GM23338 (cell line): ENCODE measurements around the gene NTM. TPM values are rescaled to one million over a fixed set of nuclear protein-coding genes. Genes with fewer than 3 reads are reported as not detected.

Experiments
- ATAC-seq: fragments of 200-7000 bp; cut with Tn5 transposase; 3 replicates; pipeline ENCODE4 v1.9.1; 2020
- DNase-seq: peaks from one replicate; pipeline ENCODE4 v3.0.0-alpha.2; 2015; ENCODE audit warnings: low spot score
- H2AFZ ChIP-seq: fragments of 200-600 bp; sonication (generic); 2 replicates; pipeline ENCODE4 v1.8.0; 2016; ENCODE audit warnings: antibody characterized with exemption, mild to moderate bottlenecking, moderate library complexity
- H3F3A ChIP-seq: fragments of 200-600 bp; sonication (generic); replicated peaks from 2 replicates; pipeline ENCODE4 v1.8.0; 2017; ENCODE audit warnings: antibody characterized with exemption, mixed run types, low read depth
- H3K27ac ChIP-seq: fragments of 200-600 bp; sonication (generic); 2 replicates; pipeline ENCODE4 v1.6.1; 2016; ENCODE audit warnings: low read depth
- H3K27me3 ChIP-seq: fragments of 200-600 bp; sonication (generic); 2 replicates; pipeline ENCODE4 v1.8.0; 2016; ENCODE audit warnings: mild to moderate bottlenecking, mixed run types, moderate library complexity; ENCODE audit not compliant: insufficient read depth
- H3K36me3 ChIP-seq: fragments of 200-600 bp; sonication (generic); 2 replicates; pipeline ENCODE4 v1.8.0; 2016; ENCODE audit warnings: mild to moderate bottlenecking; ENCODE audit not compliant: insufficient read depth
- H3K4me1 ChIP-seq: fragments of 200-600 bp; sonication (generic); 2 replicates; pipeline ENCODE4 v1.8.0; 2016; ENCODE audit warnings: mild to moderate bottlenecking, moderate library complexity; ENCODE audit not compliant: insufficient read depth
- H3K4me2 ChIP-seq: fragments of 200-600 bp; sonication (generic); 2 replicates; pipeline ENCODE4 v1.7.1; 2017; ENCODE audit warnings: mixed run types
- H3K4me3 ChIP-seq: fragments of 200-600 bp; sonication (generic); 2 replicates; pipeline ENCODE4 v1.6.1; 2016; ENCODE audit warnings: mixed run types
- H3K79me2 ChIP-seq: fragments of 200-600 bp; sonication (generic); replicated peaks from 2 replicates; pipeline ENCODE4 v1.8.0; 2017; ENCODE audit warnings: mild to moderate bottlenecking; ENCODE audit not compliant: insufficient read depth
- H3K9me2 ChIP-seq: fragments of 200-600 bp; sonication (generic); 2 replicates; pipeline ENCODE4 v1.8.0; 2017; ENCODE audit not compliant: insufficient read depth
- H4K20me1 ChIP-seq: fragments of 200-600 bp; sonication (generic); replicated peaks from 2 replicates; pipeline ENCODE4 v1.8.0; 2017; ENCODE audit warnings: mild to moderate bottlenecking; ENCODE audit not compliant: insufficient read depth
- H3K27ac Mint-ChIP-seq: 2 replicates; pipeline ENCODE4 v1.8.0; 2020; ENCODE audit warnings: inconsistent platforms, mild to moderate bottlenecking, moderate library complexity, mixed read lengths
- H3K27me3 Mint-ChIP-seq: 3 replicates; pipeline ENCODE4 v1.8.0; 2022; ENCODE audit warnings: low read depth, mild to moderate bottlenecking, moderate library complexity, mixed read lengths, inconsistent platforms; ENCODE audit not compliant: insufficient read depth, poor library complexity
- H3K36me3 Mint-ChIP-seq: 3 replicates; pipeline ENCODE4 v1.8.0; 2021; ENCODE audit warnings: low read depth, mild to moderate bottlenecking, inconsistent platforms, moderate library complexity, mixed read lengths
- H3K4me1 Mint-ChIP-seq: 3 replicates; pipeline ENCODE4 v1.8.0; 2020; ENCODE audit warnings: mild to moderate bottlenecking, inconsistent platforms, mixed read lengths
- H3K4me3 Mint-ChIP-seq: 3 replicates; pipeline ENCODE4 v1.8.0; 2021; ENCODE audit warnings: moderate library complexity, mild to moderate bottlenecking, inconsistent platforms, mixed read lengths
- H3K9me3 Mint-ChIP-seq: 3 replicates; pipeline ENCODE4 v1.8.0; 2020; ENCODE audit warnings: moderate library complexity, mild to moderate bottlenecking, inconsistent platforms, mixed read lengths
- CREB1 ChIP-seq: fragments of 250-450 bp; sonication (Bioruptor Pico); IDR thresholded peaks from 2 replicates; pipeline ENCODE4 v1.5.0; 2020; ENCODE audit warnings: low read depth, mild to moderate bottlenecking, moderate library complexity
- EZH2 ChIP-seq: fragments of 200-600 bp; sonication (generic); IDR thresholded peaks from one replicate; pipeline ENCODE4 v1.8.0; 2017; ENCODE audit warnings: antibody characterized with exemption, mild to moderate bottlenecking, low read depth; ENCODE audit not compliant: unreplicated experiment
- EZH2phosphoT487 ChIP-seq: fragments of 200-600 bp; sonication (generic); IDR thresholded peaks from one replicate; pipeline ENCODE4 v1.8.1; 2018; ENCODE audit warnings: antibody characterized with exemption; ENCODE audit not compliant: unreplicated experiment
- JUNB ChIP-seq: IDR thresholded peaks from one replicate; pipeline ENCODE4 v1.6.1; 2016; ENCODE audit warnings: antibody characterized with exemption; ENCODE audit not compliant: unreplicated experiment
- NANOG ChIP-seq: IDR thresholded peaks from 2 replicates; pipeline ENCODE4 v1.6.1; 2016; ENCODE audit warnings: antibody characterized with exemption, borderline replicate concordance
- POLR2AphosphoS5 ChIP-seq: IDR thresholded peaks from 2 replicates; pipeline ENCODE4 v1.6.1; 2016; ENCODE audit warnings: antibody characterized with exemption, low read depth
- STAT1 ChIP-seq: IDR thresholded peaks from one replicate; pipeline ENCODE4 v1.6.1; 2016; ENCODE audit warnings: antibody characterized with exemption; ENCODE audit not compliant: unreplicated experiment
- ZNF114 ChIP-seq: fragments of 250-450 bp; sonication (Bioruptor Pico); IDR thresholded peaks from 2 replicates; pipeline ENCODE4 v1.5.0; 2020; ENCODE audit warnings: mild to moderate bottlenecking, moderate library complexity
- ZNF331 ChIP-seq: fragments of 250-450 bp; sonication (Bioruptor Pico); IDR thresholded peaks from 2 replicates; pipeline ENCODE4 v1.5.0; 2020; ENCODE audit warnings: low read depth, mild to moderate bottlenecking, moderate library complexity
- ZNF462 ChIP-seq: fragments of 250-450 bp; sonication (Bioruptor Pico); IDR thresholded peaks from 2 replicates; pipeline ENCODE4 v1.5.0; 2020; ENCODE audit warnings: mild to moderate bottlenecking, moderate library complexity
- polyA plus RNA-seq: library from polyadenylated mRNA; unstranded; fragments of >200 nt; fragmentation: Nextera tagmentation; extraction: Ambion mirVana; gene quantifications from 2 replicates; pipeline ENCODE4 v1.2.1, GENCODE V29; 2016
- total RNA-seq: library from RNA; depleted of rRNA; stranded (reverse); fragments of >200 nt; shearing (Covaris generic); gene quantifications from 2 replicates; pipeline ENCODE4 v1.2.3, GENCODE V29; 2014
- TF ChIP-seq, protein P1 (sequence below): IDR thresholded peaks from 2 replicates; pipeline ENCODE4 v1.6.1; 2016; ENCODE audit warnings: antibody characterized with exemption
- TF ChIP-seq, protein P2 (sequence below): IDR thresholded peaks from one replicate; pipeline ENCODE4 v1.6.1; 2018; ENCODE audit warnings: antibody characterized with exemption; ENCODE audit not compliant: unreplicated experiment

The NTM gene
- total and polyA plus RNA-seq, 2 experiments from 2014 or later = 10.6 to 14.6 TPM

DNA sequence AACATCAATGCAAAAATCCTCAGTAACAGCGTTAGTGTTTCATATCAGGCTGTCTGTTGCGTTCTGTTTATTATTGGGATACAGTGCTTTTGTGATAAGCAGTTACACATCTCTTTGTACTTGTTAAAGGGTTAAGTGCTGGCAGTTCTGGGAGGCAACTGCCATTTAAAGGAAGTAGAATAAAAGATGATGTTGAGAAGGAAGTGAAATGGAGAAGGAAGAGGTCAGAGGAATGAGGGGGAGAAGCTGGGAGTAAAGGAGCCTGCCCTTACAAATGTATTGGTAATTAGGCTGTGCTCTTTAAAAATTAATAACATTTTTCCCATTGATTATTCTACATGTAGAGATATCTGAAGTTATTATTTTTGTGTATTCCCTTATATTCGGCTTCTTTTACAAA, 674.7 kb downstream of the NTM start (continued):
- TF ChIP-seq, protein P1, sequence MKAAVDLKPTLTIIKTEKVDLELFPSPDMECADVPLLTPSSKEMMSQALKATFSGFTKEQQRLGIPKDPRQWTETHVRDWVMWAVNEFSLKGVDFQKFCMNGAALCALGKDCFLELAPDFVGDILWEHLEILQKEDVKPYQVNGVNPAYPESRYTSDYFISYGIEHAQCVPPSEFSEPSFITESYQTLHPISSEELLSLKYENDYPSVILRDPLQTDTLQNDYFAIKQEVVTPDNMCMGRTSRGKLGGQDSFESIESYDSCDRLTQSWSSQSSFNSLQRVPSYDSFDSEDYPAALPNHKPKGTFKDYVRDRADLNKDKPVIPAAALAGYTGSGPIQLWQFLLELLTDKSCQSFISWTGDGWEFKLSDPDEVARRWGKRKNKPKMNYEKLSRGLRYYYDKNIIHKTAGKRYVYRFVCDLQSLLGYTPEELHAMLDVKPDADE = no peak
- TF ChIP-seq ZNF114 (CRISPR knock-in tag) (no peak), NANOG (no peak)

DNA sequence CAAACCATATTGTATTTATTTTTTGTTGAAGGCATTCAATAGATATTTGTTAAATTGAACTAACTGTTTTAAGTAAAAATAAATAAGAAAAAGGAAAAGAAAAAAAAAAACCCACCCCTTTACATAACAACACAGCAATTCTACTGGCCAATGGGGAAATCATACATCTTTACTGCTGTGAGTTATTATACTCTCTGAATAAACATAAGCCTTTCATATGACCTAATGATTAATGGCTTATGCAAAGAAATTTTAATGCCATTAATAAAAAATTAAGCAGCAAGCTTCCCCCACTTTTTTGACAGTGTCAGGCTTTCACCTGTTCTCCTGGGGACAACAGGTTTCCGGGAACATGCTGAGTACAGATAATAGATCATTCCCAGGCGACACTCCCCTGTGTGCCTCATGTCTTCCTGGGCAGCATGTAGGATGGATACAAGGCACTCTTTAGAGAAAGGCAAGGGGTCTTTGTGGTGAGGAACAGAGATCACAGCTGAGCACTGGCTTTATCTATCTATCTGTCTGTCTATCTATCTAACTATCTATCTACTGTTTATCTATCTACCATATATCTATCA, 676.0 kb downstream of the NTM start:
- no peak overlapping the region for H3K4me3 Mint-ChIP-seq
- Histone ChIP-seq H3K79me2 (no peaks in the 10 kb centered on the region), H4K20me1 (no peaks in the 10 kb centered on the region), H2AFZ (no peak overlapping the region), H3F3A (no peaks in the 10 kb centered on the region), H3K36me3 (no peaks in the 10 kb centered on the region), H3K4me3 (no peak overlapping the region), H3K9me2 (peaks cover 5% of the 10 kb centered on the region; the same call in 1 of the 2 replicates), H3K4me1 (peaks cover 24% of the 10 kb centered on the region), H3K4me2 (no peak overlapping the region), H3K27me3 (no peaks in the 10 kb centered on the region), H3K27ac (no peak overlapping the region)
- no peaks in the 10 kb centered on the region for H3K36me3 Mint-ChIP-seq
- DNase-seq (no peak), ATAC-seq (no peak; the same call in 2 of the 3 replicates)
- H3K27ac Mint-ChIP-seq = no peak overlapping the region
- H3K4me1 Mint-ChIP-seq = peaks cover 47% of the 10 kb centered on the region
- no peaks in the 10 kb centered on the region for H3K9me3 Mint-ChIP-seq
- H3K27me3 Mint-ChIP-seq = peaks cover 4% of the 10 kb centered on the region
- TF ChIP-seq STAT1 (no peak), EZH2phosphoT487 (no peak), EZH2 (no peak), ZNF114 (CRISPR knock-in tag) (no peak), CREB1 (no peak), JUNB (no peak), ZNF462 (no peak), POLR2AphosphoS5 (no peak), NANOG (no peak), ZNF331 (CRISPR knock-in tag) (no peak)
- TF ChIP-seq, protein P1 = no peak
- TF ChIP-seq, protein P2, sequence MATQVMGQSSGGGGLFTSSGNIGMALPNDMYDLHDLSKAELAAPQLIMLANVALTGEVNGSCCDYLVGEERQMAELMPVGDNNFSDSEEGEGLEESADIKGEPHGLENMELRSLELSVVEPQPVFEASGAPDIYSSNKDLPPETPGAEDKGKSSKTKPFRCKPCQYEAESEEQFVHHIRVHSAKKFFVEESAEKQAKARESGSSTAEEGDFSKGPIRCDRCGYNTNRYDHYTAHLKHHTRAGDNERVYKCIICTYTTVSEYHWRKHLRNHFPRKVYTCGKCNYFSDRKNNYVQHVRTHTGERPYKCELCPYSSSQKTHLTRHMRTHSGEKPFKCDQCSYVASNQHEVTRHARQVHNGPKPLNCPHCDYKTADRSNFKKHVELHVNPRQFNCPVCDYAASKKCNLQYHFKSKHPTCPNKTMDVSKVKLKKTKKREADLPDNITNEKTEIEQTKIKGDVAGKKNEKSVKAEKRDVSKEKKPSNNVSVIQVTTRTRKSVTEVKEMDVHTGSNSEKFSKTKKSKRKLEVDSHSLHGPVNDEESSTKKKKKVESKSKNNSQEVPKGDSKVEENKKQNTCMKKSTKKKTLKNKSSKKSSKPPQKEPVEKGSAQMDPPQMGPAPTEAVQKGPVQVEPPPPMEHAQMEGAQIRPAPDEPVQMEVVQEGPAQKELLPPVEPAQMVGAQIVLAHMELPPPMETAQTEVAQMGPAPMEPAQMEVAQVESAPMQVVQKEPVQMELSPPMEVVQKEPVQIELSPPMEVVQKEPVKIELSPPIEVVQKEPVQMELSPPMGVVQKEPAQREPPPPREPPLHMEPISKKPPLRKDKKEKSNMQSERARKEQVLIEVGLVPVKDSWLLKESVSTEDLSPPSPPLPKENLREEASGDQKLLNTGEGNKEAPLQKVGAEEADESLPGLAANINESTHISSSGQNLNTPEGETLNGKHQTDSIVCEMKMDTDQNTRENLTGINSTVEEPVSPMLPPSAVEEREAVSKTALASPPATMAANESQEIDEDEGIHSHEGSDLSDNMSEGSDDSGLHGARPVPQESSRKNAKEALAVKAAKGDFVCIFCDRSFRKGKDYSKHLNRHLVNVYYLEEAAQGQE = no peak
